NCI-H226 (cell line): ENCODE measurements around the gene C16orf87.

ENCODE experiments used
- DNase-seq: peaks from one replicate; pipeline ENCODE4 v3.0.0-alpha.2; 2015

C16orf87 gene

GRCh38 chr16:46842192-46842895, 11.4 kb upstream of the C16orf87 start:
- no peak for DNase-seq

- no peak for DNase-seq
Observed at GRCh38 chr16:46839986-46840443, 9.0 kb upstream of the C16orf87 start.

GRCh38 chr16:46836534-46837530, 5.9 kb upstream of the C16orf87 start:
- DNase-seq, result no peak

DNA sequence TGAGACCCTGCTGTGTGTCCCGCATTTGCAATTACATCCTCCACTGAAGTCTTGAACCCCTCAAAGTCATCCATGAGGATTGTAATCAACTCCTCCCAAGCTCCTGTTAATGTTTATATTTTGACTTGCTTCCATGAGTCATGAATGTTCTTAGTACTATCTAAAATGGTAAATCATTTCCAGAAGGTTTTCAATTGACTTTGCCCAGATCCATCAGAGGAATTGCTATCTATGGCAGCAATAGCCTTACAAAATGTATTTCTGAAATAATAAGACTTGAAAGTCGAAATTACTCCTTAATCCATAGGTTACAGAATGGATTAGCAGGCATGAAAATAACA, 2.5 kb upstream of the C16orf87 start:
- DNase-seq, result no peak

- DNase-seq, result no peak
Observed at GRCh38 chr16:46832757-46833459, 1.9 kb upstream of the C16orf87 start.

DNA sequence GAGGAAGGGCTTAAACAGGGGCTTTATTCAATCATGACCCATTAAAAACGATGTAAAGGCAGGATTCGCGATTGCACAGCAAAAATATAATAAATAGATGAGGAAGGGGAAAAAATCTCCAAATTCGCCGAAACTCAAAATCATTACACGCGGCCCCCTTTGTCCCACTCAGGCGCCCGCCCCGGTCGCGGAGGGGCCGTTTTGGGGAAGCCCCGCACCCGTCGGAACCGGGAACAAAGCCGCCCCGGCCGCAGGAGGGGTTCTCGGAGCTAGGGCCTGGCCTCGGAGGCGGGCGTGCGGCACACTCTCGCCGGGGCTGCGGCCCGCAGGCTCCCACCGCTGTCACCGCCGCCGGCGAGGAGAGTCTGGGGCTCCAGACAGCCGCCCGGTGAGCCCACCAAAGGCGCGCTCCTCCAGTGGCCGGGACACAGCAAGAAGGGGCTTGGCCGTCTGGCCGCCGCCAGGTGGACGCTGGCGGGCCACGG, 521 bp downstream of the C16orf87 start:
- DNase-seq, result no peak

DNA sequence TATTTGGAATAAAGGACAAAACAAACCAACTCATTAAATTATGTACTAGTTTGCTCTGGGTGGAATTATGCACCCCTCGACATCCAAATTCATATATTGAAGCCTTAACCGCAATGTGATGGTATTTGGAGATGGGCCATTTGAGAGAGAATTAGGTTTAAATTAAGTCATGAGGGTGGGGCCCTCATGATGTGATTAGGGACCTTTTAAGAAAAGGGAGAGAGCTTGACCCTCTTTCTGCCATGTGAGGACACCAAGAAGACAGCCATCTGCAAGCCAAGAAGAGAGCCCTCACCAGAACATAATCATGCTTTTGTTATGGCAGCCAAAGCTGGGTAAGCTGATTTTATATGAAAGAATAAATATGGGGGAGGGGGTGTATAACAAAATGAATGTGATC, 2.0 kb downstream of the C16orf87 start:
- no peak for DNase-seq

GRCh38 chr16:46828292-46828691, 2.7 kb downstream of the C16orf87 start:
- DNase-seq, result no peak

- no peak for DNase-seq
Observed at GRCh38 chr16:46826631-46827030, 4.3 kb downstream of the C16orf87 start.

DNA sequence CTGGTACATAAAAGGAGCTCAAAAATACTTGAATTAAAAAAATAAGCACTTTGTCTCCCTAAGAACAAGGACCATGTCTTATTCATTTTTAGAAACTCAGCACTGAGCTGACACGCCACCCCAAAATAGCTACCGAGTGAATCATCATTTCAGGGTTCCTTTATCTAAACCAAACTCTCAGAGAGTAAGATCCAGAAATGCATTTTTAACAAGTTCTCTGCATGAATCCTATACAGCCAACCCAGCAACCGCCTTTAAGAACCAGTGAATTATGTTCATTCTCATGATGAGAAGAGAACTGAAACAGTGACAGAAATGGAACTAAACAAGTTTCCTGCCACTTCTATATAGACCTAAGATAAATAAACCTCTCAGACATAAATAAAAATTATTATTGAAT, 8.7 kb downstream of the C16orf87 start:
- DNase-seq, result peak; percentile 82

DNA sequence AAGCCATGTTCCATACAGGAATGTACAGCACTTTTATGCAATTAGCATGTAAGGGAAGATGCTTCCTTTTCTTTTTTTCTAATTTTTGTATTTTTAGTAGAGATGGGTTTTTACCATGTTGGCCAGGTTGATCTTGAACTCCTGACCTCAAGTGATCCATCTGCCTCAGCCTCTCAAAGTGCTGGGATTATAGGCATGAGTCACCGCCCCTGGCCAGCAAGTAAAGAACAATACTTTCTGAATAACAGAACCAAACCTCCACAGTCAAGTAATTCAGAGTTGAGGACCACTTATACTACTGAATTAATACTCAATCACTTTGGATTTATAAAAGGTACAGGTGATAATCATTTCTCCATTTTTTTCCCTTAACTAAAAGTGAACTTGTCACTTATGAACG, 13.0 kb downstream of the C16orf87 start:
- peak; percentile 39 for DNase-seq

GRCh38 chr16:46814790-46815189, 16.2 kb downstream of the C16orf87 start:
- no peak for DNase-seq

DNA sequence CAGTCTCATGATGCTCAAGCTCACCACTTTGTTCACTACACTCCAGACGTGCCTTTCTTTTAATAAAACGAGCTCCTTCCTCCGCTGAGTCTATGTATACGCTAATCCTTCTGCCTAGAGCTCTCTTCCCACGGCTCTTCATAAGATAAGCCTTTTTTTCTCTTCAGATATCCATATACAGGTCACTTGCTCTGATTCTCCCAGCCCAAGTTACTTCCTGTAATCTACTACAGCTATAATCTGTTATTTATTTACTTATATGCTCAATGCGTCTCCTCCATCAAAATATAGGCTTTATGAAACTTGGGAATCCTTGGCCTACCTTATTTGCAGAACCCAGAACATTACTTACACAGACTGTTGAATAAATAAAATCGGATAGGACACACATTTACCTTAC, 17.4 kb downstream of the C16orf87 start:
- no peak for DNase-seq

DNA sequence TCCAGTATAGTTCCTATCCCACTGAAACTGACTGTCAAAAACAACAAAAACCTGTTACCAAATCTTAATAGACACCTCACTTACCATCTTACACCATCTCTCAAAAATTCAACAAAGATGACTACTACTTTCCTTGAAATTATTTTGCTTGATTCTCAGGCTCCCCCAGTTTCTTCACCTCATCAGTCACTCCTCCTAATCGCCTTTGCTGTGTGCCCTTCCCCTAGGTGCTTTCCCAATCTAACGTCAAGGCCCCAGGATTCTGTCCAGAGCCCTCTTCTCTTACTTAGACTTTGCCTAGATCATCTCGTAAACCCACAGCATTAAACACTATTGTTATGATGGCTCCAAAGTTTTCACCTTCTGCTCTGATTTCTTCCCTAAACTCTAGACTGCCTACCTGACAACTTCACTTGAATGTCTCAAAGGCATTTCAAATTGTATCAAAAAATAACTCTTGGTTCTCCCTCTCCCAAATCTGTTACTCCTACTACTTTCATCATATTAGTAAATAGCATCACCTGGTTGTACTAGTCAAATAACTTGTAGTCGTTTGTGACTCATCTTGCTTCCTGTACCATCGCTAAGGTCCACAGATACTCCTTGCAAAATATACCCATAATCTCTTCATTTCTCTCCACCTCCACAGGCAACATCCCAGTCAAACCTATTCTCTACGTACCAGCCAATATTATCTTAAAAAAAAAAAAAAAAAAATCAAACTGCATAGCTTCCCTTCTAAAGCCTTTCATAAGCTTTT, 18.0 kb downstream of the C16orf87 start:
- peak; percentile 65 for DNase-seq

DNA sequence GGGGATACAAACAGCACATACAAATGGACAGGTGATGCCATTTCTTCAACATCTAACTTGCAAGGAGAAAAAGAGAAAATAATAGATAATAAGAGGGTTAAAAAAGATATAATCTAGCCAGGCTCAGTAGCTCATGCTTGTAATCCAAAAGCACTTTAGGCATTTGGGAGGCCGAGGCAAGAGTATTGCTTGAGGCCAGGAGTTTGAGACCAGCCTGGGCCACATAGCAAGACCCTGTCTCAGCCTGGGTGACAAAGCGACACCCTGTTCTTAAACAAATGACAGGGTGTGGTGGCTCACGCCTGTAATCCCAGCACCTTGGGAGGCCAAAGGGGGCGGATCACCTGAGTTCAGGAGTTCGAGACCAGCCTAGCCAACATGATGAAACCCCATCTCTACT, 19.3 kb downstream of the C16orf87 start:
- no peak for DNase-seq

GRCh38 chr16:46808997-46809396, 22.0 kb downstream of the C16orf87 start:
- no peak for DNase-seq

- no peak for DNase-seq
Observed at GRCh38 chr16:46807336-46807735, 23.6 kb downstream of the C16orf87 start.

- no peak for DNase-seq
Observed at GRCh38 chr16:46803373-46803772, 27.6 kb downstream of the C16orf87 start.

DNA sequence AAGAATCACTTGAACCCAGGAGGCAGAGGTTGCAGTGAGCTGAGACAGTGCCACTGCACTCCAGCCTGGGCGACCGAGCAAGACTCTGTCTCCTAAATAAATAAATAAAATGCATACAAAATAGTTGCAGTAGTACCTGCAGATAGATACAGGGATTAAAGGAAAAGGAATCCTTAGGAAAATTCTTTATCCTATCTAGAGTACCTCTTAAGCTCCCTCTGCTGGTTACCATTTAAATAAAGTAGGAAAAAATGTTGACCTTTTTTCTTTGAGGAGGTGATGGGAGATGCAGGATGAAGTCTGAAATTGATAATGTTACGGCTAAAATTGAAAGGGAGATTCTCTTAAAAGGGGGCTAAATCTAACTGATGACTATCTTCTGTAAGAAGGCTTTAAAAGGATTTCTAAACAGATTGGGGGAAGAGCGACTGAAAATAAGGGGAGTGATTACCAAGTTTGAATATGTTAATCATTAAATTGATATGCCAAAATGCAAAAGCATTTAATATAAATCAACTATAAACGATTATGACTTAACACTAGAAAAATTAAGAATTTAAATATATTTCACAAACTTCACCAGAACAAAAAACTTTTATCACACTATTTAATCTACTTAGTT, 29.4 kb downstream of the C16orf87 start:
- no peak for DNase-seq

DNA sequence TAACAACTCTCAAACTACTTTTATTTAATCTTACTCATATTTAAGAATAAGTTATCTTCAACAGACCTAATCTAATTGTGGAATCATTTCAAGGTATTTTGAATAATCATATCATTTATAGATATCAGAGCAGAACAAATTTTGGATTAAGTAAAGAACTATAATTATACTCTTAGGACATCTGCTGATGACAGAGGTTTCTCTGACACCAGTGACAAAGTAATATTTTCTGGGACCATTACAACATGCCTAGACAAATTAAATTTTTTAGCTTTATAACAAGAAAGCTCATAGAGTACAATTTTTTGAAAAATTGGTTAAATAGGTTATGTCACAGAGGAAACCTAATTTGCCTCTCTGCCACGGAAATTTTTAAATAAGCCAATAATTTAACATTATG, 30.5 kb downstream of the C16orf87 start:
- no peak for DNase-seq

DNA sequence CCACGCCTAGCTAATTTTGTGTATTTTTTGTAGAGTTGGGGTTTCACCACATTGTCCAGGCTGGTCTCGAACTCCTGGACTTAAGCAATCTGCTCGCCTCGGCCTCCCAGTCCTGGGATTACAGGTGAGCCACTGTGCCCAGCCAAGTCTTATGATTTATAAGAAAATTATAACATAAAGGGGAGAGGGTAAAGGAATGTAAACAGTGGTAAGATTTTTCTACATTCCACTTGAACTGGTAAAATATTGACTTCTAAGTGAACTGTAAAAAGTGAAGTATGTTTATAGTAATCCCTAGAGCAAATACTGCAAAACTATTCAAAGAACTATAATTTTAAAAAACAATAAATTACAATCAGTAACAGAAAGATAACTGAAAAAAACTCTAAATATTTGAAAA, 33.5 kb downstream of the C16orf87 start:
- no peak for DNase-seq

DNA sequence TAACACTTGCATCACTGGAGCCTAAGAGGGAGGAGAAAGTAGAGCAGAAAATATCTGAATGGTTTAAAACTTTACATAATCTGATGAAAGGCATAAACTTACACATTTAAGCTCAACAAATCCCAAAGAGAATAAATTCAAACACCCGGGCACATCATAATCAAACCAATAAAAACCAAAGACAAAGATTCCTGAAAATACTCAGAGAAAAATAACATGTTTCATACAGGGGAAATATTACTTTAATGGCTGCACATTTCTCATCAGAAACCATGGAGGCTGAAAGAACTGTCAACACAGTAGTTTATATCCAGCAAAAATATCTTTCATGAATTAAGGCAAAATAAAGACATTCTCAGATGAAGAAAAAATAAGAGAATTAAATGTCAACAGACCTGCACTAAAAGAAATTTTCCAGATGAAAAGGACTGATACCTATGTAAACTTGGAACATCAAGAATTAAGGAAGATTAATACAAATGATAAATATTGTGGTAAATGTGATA, 34.2 kb downstream of the C16orf87 start:
- no peak for DNase-seq
